Measurements from ENCODE around the gene POLR2E. TPM values are rescaled to one million over a fixed set of nuclear protein-coding genes. Genes with fewer than 3 reads are reported as not detected.

POLR2E gene
- total and polyA plus RNA-seq, 2 of the 13 experiments (the other 11 are each of a cell fraction or from before 2014, with no cell fraction given), result 140 to 272 TPM

DNA sequence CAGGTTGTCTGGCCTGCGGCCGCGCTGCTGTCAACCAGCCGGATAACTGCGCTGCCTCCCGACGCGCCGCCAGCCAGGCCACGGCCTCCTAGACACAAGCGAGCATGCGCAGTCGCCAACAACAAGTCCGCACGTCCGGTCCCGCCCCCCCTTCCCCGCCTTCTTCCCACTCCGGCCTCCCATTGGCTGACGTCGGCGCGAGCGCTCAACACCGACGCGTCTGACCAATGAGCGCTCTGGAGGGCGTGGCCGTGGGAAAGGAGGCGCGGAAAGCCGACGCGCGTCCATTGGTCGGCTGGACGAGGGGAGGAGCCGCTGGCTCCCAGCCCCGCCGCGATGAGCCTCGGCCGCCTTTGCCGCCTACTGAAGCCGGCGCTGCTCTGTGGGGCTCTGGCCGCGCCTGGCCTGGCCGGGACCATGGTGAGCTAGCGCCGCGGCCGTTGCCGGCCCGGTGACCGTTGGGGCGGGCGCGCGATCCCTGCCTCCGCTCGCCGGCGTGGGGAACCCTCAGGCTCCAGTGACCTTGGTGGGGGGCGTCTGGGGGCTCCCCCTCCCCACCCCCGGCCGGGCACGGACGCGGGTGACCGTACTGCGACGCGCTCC is 8.6 kb upstream of the POLR2E start, which contains the start of gene GPX4 (continued):
- TF ChIP-seq, protein P1, sequence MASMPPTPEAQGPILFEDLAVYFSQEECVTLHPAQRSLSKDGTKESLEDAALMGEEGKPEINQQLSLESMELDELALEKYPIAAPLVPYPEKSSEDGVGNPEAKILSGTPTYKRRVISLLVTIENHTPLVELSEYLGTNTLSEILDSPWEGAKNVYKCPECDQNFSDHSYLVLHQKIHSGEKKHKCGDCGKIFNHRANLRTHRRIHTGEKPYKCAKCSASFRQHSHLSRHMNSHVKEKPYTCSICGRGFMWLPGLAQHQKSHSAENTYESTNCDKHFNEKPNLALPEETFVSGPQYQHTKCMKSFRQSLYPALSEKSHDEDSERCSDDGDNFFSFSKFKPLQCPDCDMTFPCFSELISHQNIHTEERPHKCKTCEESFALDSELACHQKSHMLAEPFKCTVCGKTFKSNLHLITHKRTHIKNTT (CRISPR knock-in tag; IDR thresholded peaks at IDR 0.05), result no peak
- TF ChIP-seq ZNF354B (CRISPR knock-in tag; IDR thresholded peaks at IDR 0.05), result no peak; the same call in 1 of the 2 replicates
- TF ChIP-seq AHR (CRISPR knock-in tag; IDR thresholded peaks at IDR 0.05), result peak; percentile 14; the same call in 1 of the 2 replicates
- TF ChIP-seq ZIK1 (CRISPR knock-in tag; IDR thresholded peaks at IDR 0.05; ENCODE audit: borderline replicate concordance, low read depth), result peak; percentile 90; the same call in 1 of the 2 replicates
- TF ChIP-seq TAF15 (IDR thresholded peaks at IDR 0.05; ENCODE audit: low read depth, low read length, poor library complexity, severe bottlenecking), result no peak
- TF ChIP-seq, protein P2, sequence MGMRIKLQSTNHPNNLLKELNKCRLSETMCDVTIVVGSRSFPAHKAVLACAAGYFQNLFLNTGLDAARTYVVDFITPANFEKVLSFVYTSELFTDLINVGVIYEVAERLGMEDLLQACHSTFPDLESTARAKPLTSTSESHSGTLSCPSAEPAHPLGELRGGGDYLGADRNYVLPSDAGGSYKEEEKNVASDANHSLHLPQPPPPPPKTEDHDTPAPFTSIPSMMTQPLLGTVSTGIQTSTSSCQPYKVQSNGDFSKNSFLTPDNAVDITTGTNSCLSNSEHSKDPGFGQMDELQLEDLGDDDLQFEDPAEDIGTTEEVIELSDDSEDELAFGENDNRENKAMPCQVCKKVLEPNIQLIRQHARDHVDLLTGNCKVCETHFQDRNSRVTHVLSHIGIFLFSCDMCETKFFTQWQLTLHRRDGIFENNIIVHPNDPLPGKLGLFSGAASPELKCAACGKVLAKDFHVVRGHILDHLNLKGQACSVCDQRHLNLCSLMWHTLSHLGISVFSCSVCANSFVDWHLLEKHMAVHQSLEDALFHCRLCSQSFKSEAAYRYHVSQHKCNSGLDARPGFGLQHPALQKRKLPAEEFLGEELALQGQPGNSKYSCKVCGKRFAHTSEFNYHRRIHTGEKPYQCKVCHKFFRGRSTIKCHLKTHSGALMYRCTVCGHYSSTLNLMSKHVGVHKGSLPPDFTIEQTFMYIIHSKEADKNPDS (CRISPR knock-in tag; IDR thresholded peaks at IDR 0.05), result no peak
- TF ChIP-seq, protein P3, sequence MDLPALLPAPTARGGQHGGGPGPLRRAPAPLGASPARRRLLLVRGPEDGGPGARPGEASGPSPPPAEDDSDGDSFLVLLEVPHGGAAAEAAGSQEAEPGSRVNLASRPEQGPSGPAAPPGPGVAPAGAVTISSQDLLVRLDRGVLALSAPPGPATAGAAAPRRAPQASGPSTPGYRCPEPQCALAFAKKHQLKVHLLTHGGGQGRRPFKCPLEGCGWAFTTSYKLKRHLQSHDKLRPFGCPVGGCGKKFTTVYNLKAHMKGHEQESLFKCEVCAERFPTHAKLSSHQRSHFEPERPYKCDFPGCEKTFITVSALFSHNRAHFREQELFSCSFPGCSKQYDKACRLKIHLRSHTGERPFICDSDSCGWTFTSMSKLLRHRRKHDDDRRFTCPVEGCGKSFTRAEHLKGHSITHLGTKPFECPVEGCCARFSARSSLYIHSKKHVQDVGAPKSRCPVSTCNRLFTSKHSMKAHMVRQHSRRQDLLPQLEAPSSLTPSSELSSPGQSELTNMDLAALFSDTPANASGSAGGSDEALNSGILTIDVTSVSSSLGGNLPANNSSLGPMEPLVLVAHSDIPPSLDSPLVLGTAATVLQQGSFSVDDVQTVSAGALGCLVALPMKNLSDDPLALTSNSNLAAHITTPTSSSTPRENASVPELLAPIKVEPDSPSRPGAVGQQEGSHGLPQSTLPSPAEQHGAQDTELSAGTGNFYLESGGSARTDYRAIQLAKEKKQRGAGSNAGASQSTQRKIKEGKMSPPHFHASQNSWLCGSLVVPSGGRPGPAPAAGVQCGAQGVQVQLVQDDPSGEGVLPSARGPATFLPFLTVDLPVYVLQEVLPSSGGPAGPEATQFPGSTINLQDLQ (CRISPR knock-in tag; IDR thresholded peaks at IDR 0.05), result 0 out of 2 replicates have a peak, but pooled peaks have one; percentile 39
- no peak for TF ChIP-seq CHD2 (IDR thresholded peaks at IDR 0.05; ENCODE audit: low read depth, low read length)
- no peak; the same call in none of the 2 replicates for TF ChIP-seq MED1 (CRISPR knock-in tag; IDR thresholded peaks at IDR 0.05)
- TF ChIP-seq, protein P4, sequence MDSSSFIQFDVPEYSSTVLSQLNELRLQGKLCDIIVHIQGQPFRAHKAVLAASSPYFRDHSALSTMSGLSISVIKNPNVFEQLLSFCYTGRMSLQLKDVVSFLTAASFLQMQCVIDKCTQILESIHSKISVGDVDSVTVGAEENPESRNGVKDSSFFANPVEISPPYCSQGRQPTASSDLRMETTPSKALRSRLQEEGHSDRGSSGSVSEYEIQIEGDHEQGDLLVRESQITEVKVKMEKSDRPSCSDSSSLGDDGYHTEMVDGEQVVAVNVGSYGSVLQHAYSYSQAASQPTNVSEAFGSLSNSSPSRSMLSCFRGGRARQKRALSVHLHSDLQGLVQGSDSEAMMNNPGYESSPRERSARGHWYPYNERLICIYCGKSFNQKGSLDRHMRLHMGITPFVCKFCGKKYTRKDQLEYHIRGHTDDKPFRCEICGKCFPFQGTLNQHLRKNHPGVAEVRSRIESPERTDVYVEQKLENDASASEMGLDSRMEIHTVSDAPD (CRISPR knock-in tag; IDR thresholded peaks at IDR 0.05), result no peak
- peak; percentile 89 for TF ChIP-seq ZFX (CRISPR knock-in tag; IDR thresholded peaks at IDR 0.05; ENCODE audit: low read depth)
- TF ChIP-seq ZNF160 (CRISPR knock-in tag; IDR thresholded peaks at IDR 0.05), result no peak; the same call in 1 of the 2 replicates
- no peak for TF ChIP-seq RAD51 (IDR thresholded peaks at IDR 0.05; ENCODE audit: borderline replicate concordance)
- TF ChIP-seq, protein P5, sequence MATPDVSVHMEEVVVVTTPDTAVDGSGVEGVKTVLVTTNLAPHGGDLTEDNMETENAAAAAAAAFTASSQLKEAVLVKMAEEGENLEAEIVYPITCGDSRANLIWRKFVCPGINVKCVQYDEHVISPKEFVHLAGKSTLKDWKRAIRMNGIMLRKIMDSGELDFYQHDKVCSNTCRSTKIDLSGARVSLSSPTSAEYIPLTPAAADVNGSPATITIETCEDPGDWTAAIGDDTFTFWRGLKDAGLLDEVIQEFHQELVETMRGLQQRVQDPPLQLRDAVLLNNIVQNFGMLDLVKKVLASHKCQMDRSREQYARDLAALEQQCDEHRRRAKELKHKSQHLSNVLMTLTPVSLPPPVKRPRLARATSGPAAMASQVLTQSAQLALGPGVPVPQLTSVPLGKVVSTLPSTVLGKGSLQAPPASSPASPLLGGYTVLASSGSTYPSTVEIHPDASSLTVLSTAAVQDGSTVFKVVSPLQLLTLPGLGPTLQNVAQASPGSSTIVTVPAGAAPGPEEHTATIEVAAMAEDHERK (CRISPR knock-in tag; IDR thresholded peaks at IDR 0.05; ENCODE audit: low read depth), result no peak
- TF ChIP-seq, protein P6, sequence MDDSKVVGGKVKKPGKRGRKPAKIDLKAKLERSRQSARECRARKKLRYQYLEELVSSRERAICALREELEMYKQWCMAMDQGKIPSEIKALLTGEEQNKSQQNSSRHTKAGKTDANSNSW (CRISPR knock-in tag; IDR thresholded peaks at IDR 0.05; ENCODE audit: borderline replicate concordance), result no peak; the same call in 1 of the 2 replicates
- TF ChIP-seq PITX1 (CRISPR knock-in tag; IDR thresholded peaks at IDR 0.05), result no peak; the same call in 1 of the 2 replicates
- TF ChIP-seq ZNF446 (CRISPR knock-in tag; IDR thresholded peaks at IDR 0.05), result peak; percentile 85; the same call in 1 of the 2 replicates
- TF ChIP-seq SOX5 (CRISPR knock-in tag; IDR thresholded peaks at IDR 0.05; ENCODE audit: borderline replicate concordance), result no peak; the same call in none of the 2 replicates
- no peak for TF ChIP-seq ZNF326 (CRISPR knock-in tag; IDR thresholded peaks at IDR 0.05; ENCODE audit: borderline replicate concordance)
- TF ChIP-seq ZNF605 (CRISPR knock-in tag; IDR thresholded peaks at IDR 0.05), result no peak; the same call in 1 of the 2 replicates
